ENCODE measurements around the gene COBL. TPM values are rescaled to one million over a fixed set of nuclear protein-coding genes. Genes with fewer than 3 reads are reported as not detected.

Gene COBL
- total RNA-seq, 2 experiments from 2014 or later, result not detected

GRCh38 chr7:51256209-51256781 is 60.3 kb downstream of the COBL start:
- H3K27ac Mint-ChIP-seq, result no peak overlapping the region
- H3K27me3 Mint-ChIP-seq, result no peaks in the 10 kb centered on the region
- DNase-seq, result peak; percentile 19
- no peak for ATAC-seq
- no peaks in the 10 kb centered on the region for H3K9me3 Mint-ChIP-seq (ENCODE audit: low read depth)
- no peaks in the 10 kb centered on the region for H3K4me1 Mint-ChIP-seq
- CTCF ChIA-PET, result no interaction called here
- H3K4me3 Mint-ChIP-seq, result no peak overlapping the region
- no peaks in the 10 kb centered on the region for H3K36me3 Mint-ChIP-seq

GRCh38 chr7:51255536-51256208 is 60.9 kb downstream of the COBL start:
- Mint-ChIP-seq H3K36me3 (no peaks in the 10 kb centered on the region), H3K27ac (no peak overlapping the region), H3K4me1 (no peaks in the 10 kb centered on the region), H3K9me3 (ENCODE audit: low read depth) (no peaks in the 10 kb centered on the region), H3K27me3 (no peaks in the 10 kb centered on the region), H3K4me3 (no peak overlapping the region)
- CTCF ChIA-PET, result no interaction called here
- DNase-seq, result no peak
- no peak for ATAC-seq

GRCh38 chr7:51255036-51255435 is 61.6 kb downstream of the COBL start:
- ATAC-seq (no peak), DNase-seq (no peak)
- Mint-ChIP-seq H3K4me3 (no peak overlapping the region), H3K27me3 (no peaks in the 10 kb centered on the region), H3K36me3 (no peaks in the 10 kb centered on the region), H3K4me1 (no peaks in the 10 kb centered on the region), H3K27ac (no peak overlapping the region), H3K9me3 (ENCODE audit: low read depth) (no peaks in the 10 kb centered on the region)
- CTCF ChIA-PET, result no interaction called here

GRCh38 chr7:51253157-51253556 is 63.5 kb downstream of the COBL start:
- no peaks in the 10 kb centered on the region for H3K27me3 Mint-ChIP-seq
- H3K27ac Mint-ChIP-seq, result no peak overlapping the region
- H3K9me3 Mint-ChIP-seq (ENCODE audit: low read depth), result no peaks in the 10 kb centered on the region
- no peak for DNase-seq
- ATAC-seq, result no peak
- no peaks in the 10 kb centered on the region for H3K4me1 Mint-ChIP-seq
- H3K36me3 Mint-ChIP-seq, result no peaks in the 10 kb centered on the region
- no peak overlapping the region for H3K4me3 Mint-ChIP-seq
- CTCF ChIA-PET, result no interaction called here

GRCh38 chr7:51251290-51251689 is 65.3 kb downstream of the COBL start:
- DNase-seq (no peak), ATAC-seq (no peak)
- Mint-ChIP-seq H3K36me3 (no peaks in the 10 kb centered on the region), H3K27me3 (no peaks in the 10 kb centered on the region), H3K9me3 (ENCODE audit: low read depth) (no peaks in the 10 kb centered on the region), H3K4me3 (no peak overlapping the region), H3K4me1 (no peaks in the 10 kb centered on the region), H3K27ac (no peak overlapping the region)
- CTCF ChIA-PET, result no interaction called here

GRCh38 chr7:51250512-51250911 is 66.1 kb downstream of the COBL start:
- H3K36me3 Mint-ChIP-seq, result no peaks in the 10 kb centered on the region
- no peak for DNase-seq
- ATAC-seq, result no peak
- CTCF ChIA-PET, result no interaction called here
- no peaks in the 10 kb centered on the region for H3K9me3 Mint-ChIP-seq (ENCODE audit: low read depth)
- no peak overlapping the region for H3K27ac Mint-ChIP-seq
- no peaks in the 10 kb centered on the region for H3K27me3 Mint-ChIP-seq
- H3K4me1 Mint-ChIP-seq, result no peaks in the 10 kb centered on the region
- H3K4me3 Mint-ChIP-seq, result no peak overlapping the region

GRCh38 chr7:51249991-51250390 is 66.6 kb downstream of the COBL start:
- Mint-ChIP-seq H3K27ac (no peak overlapping the region), H3K4me3 (no peak overlapping the region), H3K4me1 (no peaks in the 10 kb centered on the region), H3K27me3 (no peaks in the 10 kb centered on the region), H3K36me3 (no peaks in the 10 kb centered on the region), H3K9me3 (ENCODE audit: low read depth) (no peaks in the 10 kb centered on the region)
- ATAC-seq (no peak), DNase-seq (no peak)
- CTCF ChIA-PET, result no interaction called here

GRCh38 chr7:51249187-51249945 is 67.2 kb downstream of the COBL start:
- Mint-ChIP-seq H3K4me1 (no peaks in the 10 kb centered on the region), H3K36me3 (no peaks in the 10 kb centered on the region), H3K27ac (no peak overlapping the region), H3K9me3 (ENCODE audit: low read depth) (no peaks in the 10 kb centered on the region), H3K27me3 (no peaks in the 10 kb centered on the region), H3K4me3 (no peak overlapping the region)
- DNase-seq (no peak), ATAC-seq (no peak)
- CTCF ChIA-PET, result no interaction called here

- CTCF ChIA-PET, result no interaction called here
- no peaks in the 10 kb centered on the region for H3K9me3 Mint-ChIP-seq (ENCODE audit: low read depth)
- no peaks in the 10 kb centered on the region for H3K27me3 Mint-ChIP-seq
- H3K27ac Mint-ChIP-seq, result no peak overlapping the region
- no peak for DNase-seq
- H3K4me1 Mint-ChIP-seq, result no peaks in the 10 kb centered on the region
- H3K36me3 Mint-ChIP-seq, result no peaks in the 10 kb centered on the region
- H3K4me3 Mint-ChIP-seq, result no peak overlapping the region
- ATAC-seq, result no peak
Observed at GRCh38 chr7:51246258-51247245, 70.1 kb downstream of the COBL start.

GRCh38 chr7:51244885-51245284 is 71.7 kb downstream of the COBL start:
- no peak for DNase-seq
- no peak overlapping the region for H3K27ac Mint-ChIP-seq
- H3K4me3 Mint-ChIP-seq, result no peak overlapping the region
- H3K36me3 Mint-ChIP-seq, result no peaks in the 10 kb centered on the region
- CTCF ChIA-PET, result no interaction called here
- no peak for ATAC-seq
- no peaks in the 10 kb centered on the region for H3K27me3 Mint-ChIP-seq
- no peaks in the 10 kb centered on the region for H3K9me3 Mint-ChIP-seq (ENCODE audit: low read depth)
- no peaks in the 10 kb centered on the region for H3K4me1 Mint-ChIP-seq

GRCh38 chr7:51244053-51244452 is 72.6 kb downstream of the COBL start:
- no peaks in the 10 kb centered on the region for H3K36me3 Mint-ChIP-seq
- H3K27me3 Mint-ChIP-seq, result no peaks in the 10 kb centered on the region
- no peak overlapping the region for H3K4me3 Mint-ChIP-seq
- CTCF ChIA-PET, result no interaction called here
- H3K9me3 Mint-ChIP-seq (ENCODE audit: low read depth), result no peaks in the 10 kb centered on the region
- H3K4me1 Mint-ChIP-seq, result no peaks in the 10 kb centered on the region
- ATAC-seq (no peak), DNase-seq (no peak)
- no peak overlapping the region for H3K27ac Mint-ChIP-seq

GRCh38 chr7:51243631-51244030 is 73.0 kb downstream of the COBL start:
- ATAC-seq (no peak), DNase-seq (no peak)
- Mint-ChIP-seq H3K9me3 (ENCODE audit: low read depth) (no peaks in the 10 kb centered on the region), H3K4me1 (no peaks in the 10 kb centered on the region), H3K27ac (no peak overlapping the region), H3K27me3 (no peaks in the 10 kb centered on the region), H3K36me3 (no peaks in the 10 kb centered on the region), H3K4me3 (no peak overlapping the region)
- CTCF ChIA-PET, result no interaction called here

GRCh38 chr7:51242881-51243518 is 73.6 kb downstream of the COBL start:
- H3K27me3 Mint-ChIP-seq, result no peaks in the 10 kb centered on the region
- CTCF ChIA-PET, result no interaction called here
- ATAC-seq, result no peak
- H3K27ac Mint-ChIP-seq, result no peak overlapping the region
- H3K4me3 Mint-ChIP-seq, result no peak overlapping the region
- no peaks in the 10 kb centered on the region for H3K36me3 Mint-ChIP-seq
- H3K9me3 Mint-ChIP-seq (ENCODE audit: low read depth), result no peaks in the 10 kb centered on the region
- no peak for DNase-seq
- no peaks in the 10 kb centered on the region for H3K4me1 Mint-ChIP-seq

All from activated CD8-positive, alpha-beta memory T cell treated with anti-CD3 and anti-CD28 coated beads, Interleukin-2, amount 10 ng/mL, durations not matched to agents 7 days and 5 days (primary cell).